ENCODE measurements around the gene HEATR1.

Gene HEATR1

DNA sequence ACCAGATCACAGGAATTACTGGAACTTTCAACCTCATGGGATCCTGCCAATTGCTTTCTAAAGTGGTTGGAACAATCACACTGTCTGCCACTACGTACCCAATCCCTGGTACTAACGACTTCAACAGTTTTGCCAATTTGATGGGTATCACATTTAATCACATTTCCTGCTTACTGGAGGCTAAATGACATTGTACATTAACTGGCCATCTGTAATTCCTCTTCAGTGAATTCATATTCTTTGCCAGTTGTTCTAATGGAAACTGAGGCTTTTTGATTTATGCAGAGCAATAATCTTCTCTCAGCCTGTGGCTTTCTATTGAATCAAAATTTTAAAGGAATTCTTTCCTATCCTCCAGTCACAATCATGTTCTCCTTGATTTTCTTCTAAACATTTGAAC, 42.3 kb downstream of the HEATR1 start:
- Histone ChIP-seq H3K36me3 (ENCODE audit: control insufficient read depth in 2 of 2, insufficient read depth in 2 of 2, low read length in 2 of 2) (peaks cover 51 to 71% of the 10 kb centered on the region in 2 donors), H3K4me3 (ENCODE audit: low read length in 2 of 2) (no peak overlapping the region), H3K9me3 (ENCODE audit: control insufficient read depth in 2 of 2, low read length in 2 of 2) (no peaks in the 10 kb centered on the region), H3K9ac (ENCODE audit: low read depth in 1 of 2, low read length in 2 of 2) (no peak overlapping the region), H3K27ac (ENCODE audit: low read depth in 2 of 2, low read length in 2 of 2) (no peak overlapping the region), H3K27me3 (ENCODE audit: control insufficient read depth in 2 of 2, insufficient read depth in 2 of 2, low read length in 2 of 2) (no peaks in the 10 kb centered on the region), H3K4me1 (ENCODE audit: control insufficient read depth in 2 of 2, insufficient read depth in 2 of 2, low read length in 2 of 2) (no peaks in the 10 kb centered on the region)

DNA sequence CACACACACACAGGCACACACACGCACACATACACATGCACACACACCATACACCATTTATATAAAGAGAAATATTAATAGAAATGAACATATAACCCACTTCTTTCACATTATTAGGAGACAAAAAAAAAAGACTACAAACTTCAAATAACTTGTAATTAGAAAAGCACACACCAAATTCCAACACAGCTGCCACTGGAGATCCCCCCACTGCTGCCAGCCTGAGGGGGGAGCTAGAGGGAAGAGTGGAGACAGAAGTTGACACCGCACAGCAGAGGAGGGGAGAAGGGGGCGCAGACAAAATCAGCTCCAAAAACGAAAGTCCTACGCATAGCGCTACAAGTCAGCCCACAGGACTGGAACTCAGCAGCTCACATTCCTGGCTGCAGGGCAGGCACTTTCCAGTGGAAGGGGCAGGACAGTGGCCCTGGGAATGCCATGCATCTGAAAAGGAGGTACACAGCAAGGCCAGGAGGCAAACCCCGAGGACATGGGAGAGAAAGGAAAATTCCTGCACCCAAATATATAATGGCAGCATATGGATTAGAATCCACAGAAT, 44.0 kb downstream of the HEATR1 start:
- H3K9ac ChIP-seq (ENCODE audit: low read depth in 1 of 2, low read length in 2 of 2), result no peak overlapping the region
- H3K9me3 ChIP-seq (ENCODE audit: control insufficient read depth in 2 of 2, low read length in 2 of 2), result no peaks in the 10 kb centered on the region
- H3K27ac ChIP-seq (ENCODE audit: low read depth in 2 of 2, low read length in 2 of 2), result no peak overlapping the region
- H3K4me3 ChIP-seq (ENCODE audit: low read length in 2 of 2), result no peak overlapping the region
- H3K36me3 ChIP-seq (ENCODE audit: control insufficient read depth in 2 of 2, insufficient read depth in 2 of 2, low read length in 2 of 2), result peaks cover 54 to 70% of the 10 kb centered on the region in 2 donors
- H3K27me3 ChIP-seq (ENCODE audit: control insufficient read depth in 2 of 2, insufficient read depth in 2 of 2, low read length in 2 of 2), result no peaks in the 10 kb centered on the region
- no peaks in the 10 kb centered on the region for H3K4me1 ChIP-seq (ENCODE audit: control insufficient read depth in 2 of 2, insufficient read depth in 2 of 2, low read length in 2 of 2)

DNA sequence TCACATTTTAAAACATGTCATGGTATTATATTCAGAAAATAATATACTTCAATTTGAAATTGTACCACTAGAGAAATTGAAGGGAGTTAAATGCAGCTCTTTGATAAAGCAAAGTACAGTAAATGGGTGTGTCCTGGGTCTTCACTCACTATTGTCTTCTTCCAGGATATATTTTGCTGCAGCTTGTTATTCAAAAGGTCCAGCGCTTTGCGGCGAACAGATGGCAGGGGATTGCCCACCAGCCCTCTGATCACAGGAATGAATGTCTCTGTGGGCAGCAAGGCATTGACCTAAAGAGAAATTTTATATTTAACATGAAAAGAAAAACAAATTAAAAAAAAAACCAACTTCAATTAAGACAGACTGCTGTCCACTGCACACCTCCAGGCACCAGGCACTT, 45.5 kb downstream of the HEATR1 start:
- H3K27ac ChIP-seq (ENCODE audit: low read depth in 2 of 2, low read length in 2 of 2), result no peak overlapping the region
- peaks cover 53 to 66% of the 10 kb centered on the region in 2 donors for H3K36me3 ChIP-seq (ENCODE audit: control insufficient read depth in 2 of 2, insufficient read depth in 2 of 2, low read length in 2 of 2)
- no peak overlapping the region for H3K4me3 ChIP-seq (ENCODE audit: low read length in 2 of 2)
- no peak overlapping the region for H3K9ac ChIP-seq (ENCODE audit: low read depth in 1 of 2, low read length in 2 of 2)
- no peaks in the 10 kb centered on the region for H3K27me3 ChIP-seq (ENCODE audit: control insufficient read depth in 2 of 2, insufficient read depth in 2 of 2, low read length in 2 of 2)
- H3K4me1 ChIP-seq (ENCODE audit: control insufficient read depth in 2 of 2, insufficient read depth in 2 of 2, low read length in 2 of 2), result no peaks in the 10 kb centered on the region
- H3K9me3 ChIP-seq (ENCODE audit: control insufficient read depth in 2 of 2, low read length in 2 of 2), result no peaks in the 10 kb centered on the region

DNA sequence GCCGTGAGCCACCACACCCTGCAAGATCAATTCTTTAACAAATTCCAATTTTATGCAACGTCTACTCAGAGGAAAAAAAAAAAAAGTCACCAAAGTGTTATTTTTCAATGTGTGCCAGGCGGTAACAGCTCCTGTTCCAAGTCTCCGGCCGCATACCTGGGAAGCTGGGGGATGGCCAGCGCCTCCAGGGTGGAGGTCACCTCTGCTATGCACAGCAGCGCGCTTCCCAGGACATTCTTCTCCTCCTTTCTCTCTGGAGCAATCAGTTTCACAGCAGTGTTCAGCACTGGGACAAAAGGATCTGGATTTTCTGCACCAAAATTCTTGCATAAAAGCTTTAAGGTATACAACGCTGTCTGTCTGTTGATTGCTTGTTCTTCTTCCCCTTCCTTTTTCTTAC, 46.2 kb downstream of the HEATR1 start:
- Histone ChIP-seq H3K27me3 (ENCODE audit: control insufficient read depth in 2 of 2, insufficient read depth in 2 of 2, low read length in 2 of 2) (no peaks in the 10 kb centered on the region), H3K36me3 (ENCODE audit: control insufficient read depth in 2 of 2, insufficient read depth in 2 of 2, low read length in 2 of 2) (peaks cover 59 to 72% of the 10 kb centered on the region in 2 donors), H3K9me3 (ENCODE audit: control insufficient read depth in 2 of 2, low read length in 2 of 2) (no peaks in the 10 kb centered on the region), H3K4me1 (ENCODE audit: control insufficient read depth in 2 of 2, insufficient read depth in 2 of 2, low read length in 2 of 2) (no peaks in the 10 kb centered on the region), H3K4me3 (ENCODE audit: low read length in 2 of 2) (no peak overlapping the region), H3K27ac (ENCODE audit: low read depth in 2 of 2, low read length in 2 of 2) (no peak overlapping the region), H3K9ac (ENCODE audit: low read depth in 1 of 2, low read length in 2 of 2) (no peak overlapping the region)

DNA sequence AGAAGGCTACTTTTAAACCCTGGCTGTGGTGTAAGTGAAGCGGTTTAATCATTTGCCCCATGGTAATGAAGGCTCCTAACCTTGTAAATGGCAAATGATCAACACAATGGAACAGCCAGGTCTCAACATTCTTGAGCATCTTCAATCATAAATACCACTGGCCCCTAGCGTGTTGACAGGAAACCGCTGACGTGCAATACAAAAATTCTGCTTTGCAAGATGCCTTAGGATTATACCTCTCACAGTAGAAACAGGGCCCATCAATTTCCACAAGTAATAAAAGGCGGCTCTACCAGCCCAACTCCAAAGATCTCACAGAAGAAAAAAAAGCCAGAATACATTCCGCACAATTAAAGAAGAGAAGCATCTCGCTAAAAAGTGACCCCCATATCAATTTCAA, 47.7 kb downstream of the HEATR1 start:
- H3K9ac ChIP-seq (ENCODE audit: low read depth in 1 of 2, low read length in 2 of 2), result no peak overlapping the region
- no peak overlapping the region for H3K4me3 ChIP-seq (ENCODE audit: low read length in 2 of 2)
- no peaks in the 10 kb centered on the region for H3K9me3 ChIP-seq (ENCODE audit: control insufficient read depth in 2 of 2, low read length in 2 of 2)
- H3K4me1 ChIP-seq (ENCODE audit: control insufficient read depth in 2 of 2, insufficient read depth in 2 of 2, low read length in 2 of 2), result no peaks in the 10 kb centered on the region
- no peak overlapping the region for H3K27ac ChIP-seq (ENCODE audit: low read depth in 2 of 2, low read length in 2 of 2)
- H3K27me3 ChIP-seq (ENCODE audit: control insufficient read depth in 2 of 2, insufficient read depth in 2 of 2, low read length in 2 of 2), result no peaks in the 10 kb centered on the region
- peaks cover 63 to 73% of the 10 kb centered on the region in 2 donors for H3K36me3 ChIP-seq (ENCODE audit: control insufficient read depth in 2 of 2, insufficient read depth in 2 of 2, low read length in 2 of 2)

DNA sequence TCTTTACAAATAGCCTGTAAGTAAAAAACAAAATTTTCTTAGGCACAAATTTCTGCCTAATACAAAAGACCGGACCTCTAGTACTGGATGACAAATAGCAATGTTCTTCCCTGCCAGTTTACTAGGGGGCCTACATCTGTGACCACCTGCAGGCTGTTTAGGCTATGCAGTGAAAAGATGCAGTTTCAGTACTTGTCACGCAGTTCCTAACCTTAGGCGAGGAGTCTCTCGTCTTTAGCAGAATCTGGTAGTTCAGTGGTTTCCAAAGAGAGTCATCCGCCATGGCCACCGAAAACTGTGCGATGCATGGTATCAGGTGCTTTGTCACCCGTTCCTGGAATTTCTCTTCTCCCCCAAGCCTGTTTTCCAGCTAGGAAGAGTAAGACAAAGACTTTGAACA, 50.9 kb downstream of the HEATR1 start:
- Histone ChIP-seq H3K4me3 (ENCODE audit: low read length in 2 of 2) (no peak overlapping the region), H3K27me3 (ENCODE audit: control insufficient read depth in 2 of 2, insufficient read depth in 2 of 2, low read length in 2 of 2) (no peaks in the 10 kb centered on the region), H3K4me1 (ENCODE audit: control insufficient read depth in 2 of 2, insufficient read depth in 2 of 2, low read length in 2 of 2) (no peaks in the 10 kb centered on the region), H3K9me3 (ENCODE audit: control insufficient read depth in 2 of 2, low read length in 2 of 2) (no peaks in the 10 kb centered on the region), H3K27ac (ENCODE audit: low read depth in 2 of 2, low read length in 2 of 2) (no peak overlapping the region), H3K9ac (ENCODE audit: low read depth in 1 of 2, low read length in 2 of 2) (no peak overlapping the region), H3K36me3 (ENCODE audit: control insufficient read depth in 2 of 2, insufficient read depth in 2 of 2, low read length in 2 of 2) (peaks cover 76 to 87% of the 10 kb centered on the region in 2 donors)

DNA sequence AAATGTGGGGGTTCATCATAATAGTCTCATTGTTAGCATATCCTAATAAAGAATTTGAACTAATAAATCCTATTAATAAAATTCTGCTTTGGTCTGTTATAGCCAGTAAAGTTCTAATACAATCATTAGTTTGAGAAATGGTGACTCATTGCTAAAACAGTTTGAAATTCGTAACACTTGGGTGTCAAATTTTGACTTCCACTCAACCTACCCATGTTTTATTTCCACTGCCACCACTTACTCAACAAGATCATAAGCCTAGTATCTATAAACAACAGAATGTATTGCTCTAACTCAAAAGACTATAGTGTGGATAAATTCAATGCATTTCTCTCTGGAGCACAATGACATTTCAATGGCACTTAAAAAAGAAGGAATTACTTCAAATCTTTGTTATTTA, 51.4 kb downstream of the HEATR1 start:
- Histone ChIP-seq H3K4me1 (ENCODE audit: control insufficient read depth in 2 of 2, insufficient read depth in 2 of 2, low read length in 2 of 2) (no peaks in the 10 kb centered on the region), H3K27ac (ENCODE audit: low read depth in 2 of 2, low read length in 2 of 2) (no peak overlapping the region), H3K9ac (ENCODE audit: low read depth in 1 of 2, low read length in 2 of 2) (no peak overlapping the region), H3K9me3 (ENCODE audit: control insufficient read depth in 2 of 2, low read length in 2 of 2) (no peaks in the 10 kb centered on the region), H3K36me3 (ENCODE audit: control insufficient read depth in 2 of 2, insufficient read depth in 2 of 2, low read length in 2 of 2) (peaks cover 77 to 87% of the 10 kb centered on the region in 2 donors), H3K27me3 (ENCODE audit: control insufficient read depth in 2 of 2, insufficient read depth in 2 of 2, low read length in 2 of 2) (no peaks in the 10 kb centered on the region), H3K4me3 (ENCODE audit: low read length in 2 of 2) (no peak overlapping the region)

DNA sequence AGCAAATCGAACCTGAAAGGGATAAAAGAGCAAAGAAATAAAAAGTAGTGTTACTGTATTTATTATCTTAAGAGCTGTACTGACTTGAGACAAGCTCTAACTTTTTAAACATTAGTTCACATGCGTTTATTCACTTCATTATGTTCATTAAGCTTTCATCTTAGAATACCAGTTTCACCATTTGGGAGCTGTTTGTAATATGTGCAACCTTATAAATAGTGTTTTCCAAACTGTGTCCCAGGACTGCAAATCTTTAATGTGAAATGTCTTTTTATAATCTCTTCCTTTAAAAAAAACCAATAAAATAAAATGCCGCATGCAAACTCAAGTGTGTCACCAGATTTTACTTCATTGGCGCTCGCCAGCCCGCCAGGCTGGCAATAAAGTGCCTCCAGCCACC, 52.2 kb downstream of the HEATR1 start:
- Histone ChIP-seq H3K9me3 (ENCODE audit: control insufficient read depth in 2 of 2, low read length in 2 of 2) (no peaks in the 10 kb centered on the region), H3K27ac (ENCODE audit: low read depth in 2 of 2, low read length in 2 of 2) (no peak overlapping the region), H3K36me3 (ENCODE audit: control insufficient read depth in 2 of 2, insufficient read depth in 2 of 2, low read length in 2 of 2) (peaks cover 81 to 87% of the 10 kb centered on the region in 2 donors), H3K4me3 (ENCODE audit: low read length in 2 of 2) (no peak overlapping the region), H3K4me1 (ENCODE audit: control insufficient read depth in 2 of 2, insufficient read depth in 2 of 2, low read length in 2 of 2) (no peaks in the 10 kb centered on the region), H3K27me3 (ENCODE audit: control insufficient read depth in 2 of 2, insufficient read depth in 2 of 2, low read length in 2 of 2) (no peaks in the 10 kb centered on the region), H3K9ac (ENCODE audit: low read depth in 1 of 2, low read length in 2 of 2) (no peak overlapping the region)

DNA sequence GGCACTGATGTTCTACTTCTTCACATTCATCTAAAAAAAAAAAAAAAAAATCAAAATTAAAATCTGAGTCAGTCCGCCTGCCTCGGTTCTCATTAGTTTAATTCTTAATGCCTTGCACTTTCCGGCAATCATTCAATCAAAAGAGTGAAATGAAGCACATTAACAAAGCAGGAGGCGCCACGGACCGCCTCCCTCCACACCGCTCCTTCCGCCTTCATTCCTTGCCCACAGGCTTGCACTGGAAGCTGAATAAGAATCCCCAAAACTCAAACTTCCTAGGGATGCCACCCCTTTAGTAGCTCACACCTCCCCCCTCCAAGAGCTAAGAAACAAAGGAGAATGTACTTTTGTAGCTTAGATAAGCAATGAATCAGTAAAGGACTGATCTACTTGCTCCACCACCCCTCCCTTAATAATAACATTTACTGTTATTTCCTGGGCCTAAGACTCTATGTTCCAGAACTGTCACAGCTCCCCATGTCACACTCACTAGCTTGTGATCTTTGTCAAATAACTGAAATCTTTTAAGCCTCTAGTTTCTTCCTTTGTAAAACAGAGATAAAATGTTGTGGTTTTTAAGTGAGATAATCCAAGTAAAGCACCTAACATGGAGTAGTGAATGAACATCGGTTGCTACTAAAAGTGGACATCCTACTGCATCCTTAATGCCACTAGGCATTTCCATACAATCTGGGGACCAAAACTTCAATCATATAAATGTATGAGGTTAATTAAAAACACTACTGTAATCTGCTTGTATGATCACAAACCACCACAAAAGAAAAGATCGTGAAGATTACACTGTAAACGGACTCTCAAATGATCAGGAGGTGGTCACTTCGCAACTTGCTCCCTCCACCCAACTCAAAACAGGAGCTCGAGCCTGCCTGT, 53.1 kb downstream of the HEATR1 start:
- no peaks in the 10 kb centered on the region for H3K9me3 ChIP-seq (ENCODE audit: control insufficient read depth in 2 of 2, low read length in 2 of 2)

DNA sequence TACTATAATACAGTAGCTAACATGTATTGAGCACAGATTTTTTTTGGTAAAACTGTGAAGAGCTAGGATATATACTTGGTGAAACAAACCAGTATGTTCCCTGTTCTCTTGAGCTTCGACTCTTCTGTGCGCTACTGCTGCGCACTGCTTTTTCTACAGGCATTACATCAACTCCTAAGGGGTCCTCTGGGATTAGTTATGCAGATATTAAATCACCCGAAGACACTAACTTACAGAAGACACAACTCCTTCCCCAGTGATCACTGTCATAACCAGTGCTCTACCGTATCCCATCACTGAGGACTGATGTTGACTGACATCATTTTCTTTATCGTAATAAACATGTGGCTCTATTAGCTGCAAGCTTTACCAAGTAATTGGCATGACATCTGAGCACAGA, 55.9 kb downstream of the HEATR1 start:
- H3K27ac ChIP-seq (ENCODE audit: low read depth in 2 of 2, low read length in 2 of 2), result no peak overlapping the region

More for the DNA sequence above, 53.1 kb downstream of the HEATR1 start:
- H3K4me1 ChIP-seq (ENCODE audit: control insufficient read depth in 2 of 2, insufficient read depth in 2 of 2, low read length in 2 of 2), result no peaks in the 10 kb centered on the region
- H3K27me3 ChIP-seq (ENCODE audit: control insufficient read depth in 2 of 2, insufficient read depth in 2 of 2, low read length in 2 of 2), result no peaks in the 10 kb centered on the region
- H3K27ac ChIP-seq (ENCODE audit: low read depth in 2 of 2, low read length in 2 of 2), result no peak overlapping the region
- no peak overlapping the region for H3K9ac ChIP-seq (ENCODE audit: low read depth in 1 of 2, low read length in 2 of 2)
- no peak overlapping the region for H3K4me3 ChIP-seq (ENCODE audit: low read length in 2 of 2)
- H3K36me3 ChIP-seq (ENCODE audit: control insufficient read depth in 2 of 2, insufficient read depth in 2 of 2, low read length in 2 of 2), result peaks cover 81 to 87% of the 10 kb centered on the region in 2 donors

More for the DNA sequence above, 55.9 kb downstream of the HEATR1 start:
- peaks cover 76 to 88% of the 10 kb centered on the region in 2 donors for H3K36me3 ChIP-seq (ENCODE audit: control insufficient read depth in 2 of 2, insufficient read depth in 2 of 2, low read length in 2 of 2)
- H3K9me3 ChIP-seq (ENCODE audit: control insufficient read depth in 2 of 2, low read length in 2 of 2), result no peaks in the 10 kb centered on the region
- no peak overlapping the region for H3K9ac ChIP-seq (ENCODE audit: low read depth in 1 of 2, low read length in 2 of 2)
- no peaks in the 10 kb centered on the region for H3K4me1 ChIP-seq (ENCODE audit: control insufficient read depth in 2 of 2, insufficient read depth in 2 of 2, low read length in 2 of 2)
- no peaks in the 10 kb centered on the region for H3K27me3 ChIP-seq (ENCODE audit: control insufficient read depth in 2 of 2, insufficient read depth in 2 of 2, low read length in 2 of 2)
- no peak overlapping the region for H3K4me3 ChIP-seq (ENCODE audit: low read length in 2 of 2)

Data from mucosa of rectum (tissue), 2 donors.